GM12872 (cell line): Measurements from ENCODE around the gene PGRMC2.

Experiments
- TF ChIP-seq, protein P1 (sequence below): IDR thresholded peaks from 3 replicates; pipeline ENCODE4 v1.5.1; 2011; ENCODE audit warnings: low read depth, mild to moderate bottlenecking, low read length, moderate library complexity; ENCODE audit not compliant: insufficient read depth

The PGRMC2 gene

GRCh38 chr4:128221586-128221985, 66.0 kb downstream of the PGRMC2 start:
- TF ChIP-seq, protein P1, sequence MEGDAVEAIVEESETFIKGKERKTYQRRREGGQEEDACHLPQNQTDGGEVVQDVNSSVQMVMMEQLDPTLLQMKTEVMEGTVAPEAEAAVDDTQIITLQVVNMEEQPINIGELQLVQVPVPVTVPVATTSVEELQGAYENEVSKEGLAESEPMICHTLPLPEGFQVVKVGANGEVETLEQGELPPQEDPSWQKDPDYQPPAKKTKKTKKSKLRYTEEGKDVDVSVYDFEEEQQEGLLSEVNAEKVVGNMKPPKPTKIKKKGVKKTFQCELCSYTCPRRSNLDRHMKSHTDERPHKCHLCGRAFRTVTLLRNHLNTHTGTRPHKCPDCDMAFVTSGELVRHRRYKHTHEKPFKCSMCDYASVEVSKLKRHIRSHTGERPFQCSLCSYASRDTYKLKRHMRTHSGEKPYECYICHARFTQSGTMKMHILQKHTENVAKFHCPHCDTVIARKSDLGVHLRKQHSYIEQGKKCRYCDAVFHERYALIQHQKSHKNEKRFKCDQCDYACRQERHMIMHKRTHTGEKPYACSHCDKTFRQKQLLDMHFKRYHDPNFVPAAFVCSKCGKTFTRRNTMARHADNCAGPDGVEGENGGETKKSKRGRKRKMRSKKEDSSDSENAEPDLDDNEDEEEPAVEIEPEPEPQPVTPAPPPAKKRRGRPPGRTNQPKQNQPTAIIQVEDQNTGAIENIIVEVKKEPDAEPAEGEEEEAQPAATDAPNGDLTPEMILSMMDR, result no peak

- TF ChIP-seq, protein P1, result peak; percentile 20; the same call in 1 of the 3 replicates
Measured at GRCh38 chr4:128220286-128221235, 67.1 kb downstream of the PGRMC2 start.
